Measurements from ENCODE around the gene ATRN.

GRCh38 chr20:3654326-3655130 lies 183.7 kb downstream of the ATRN start:
- TF ChIP-seq RNF2 (IDR thresholded peaks at IDR 0.05; ENCODE audit: borderline replicate concordance, low read depth, low read length, missing control alignments, poor library complexity, severe bottlenecking) (no peak), SIN3A (conservative IDR thresholded peaks at IDR 0.05 in 1 of 2, IDR thresholded peaks at IDR 0.05 in 1 of 2; ENCODE audit: low read depth in 1 of 2, low read length in 2 of 2) (no peak), CTCF (IDR thresholded peaks at IDR 0.05; ENCODE audit: control extremely low read depth in 1 of 3, insufficient read depth in 1 of 3, low read depth in 1 of 3, low read length in 3 of 3) (no peak), EGR1 (IDR thresholded peaks at IDR 0.05; ENCODE audit: borderline replicate concordance, low read depth, low read length) (no peak)

All from H1 (cell line).